NCI-H1694 (cell line): ENCODE measurements around the gene MAML2.
"Not testable (repeated sequence)": the region's sequence is repeated elsewhere in the genome, so short reads cannot be mapped to it uniquely, and the experiment has no call there.

Source experiments
- DNase-seq: peaks from one replicate; lab custom pipeline; 2025; lab: John Stamatoyannopoulos, UW

Gene MAML2

DNA sequence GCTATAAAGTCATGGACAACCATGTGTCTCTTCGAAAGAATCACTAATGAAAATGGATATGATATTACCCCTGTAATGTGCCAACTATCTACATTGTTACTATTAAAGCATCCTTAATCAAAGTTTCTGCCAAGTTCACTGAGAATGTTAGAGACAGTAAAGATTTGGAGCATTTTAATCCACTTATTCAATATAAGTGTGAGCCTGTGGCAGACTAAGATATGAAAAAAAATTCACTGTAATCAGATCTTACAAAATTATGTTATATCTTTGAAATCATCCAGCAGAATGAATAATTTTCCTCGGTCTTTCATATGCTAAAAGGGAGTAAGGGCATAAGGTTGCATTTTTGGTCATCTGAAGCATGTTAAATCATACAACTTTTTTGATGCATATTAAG lies 49.9 kb downstream of the MAML2 start:
- no peak for DNase-seq

DNA sequence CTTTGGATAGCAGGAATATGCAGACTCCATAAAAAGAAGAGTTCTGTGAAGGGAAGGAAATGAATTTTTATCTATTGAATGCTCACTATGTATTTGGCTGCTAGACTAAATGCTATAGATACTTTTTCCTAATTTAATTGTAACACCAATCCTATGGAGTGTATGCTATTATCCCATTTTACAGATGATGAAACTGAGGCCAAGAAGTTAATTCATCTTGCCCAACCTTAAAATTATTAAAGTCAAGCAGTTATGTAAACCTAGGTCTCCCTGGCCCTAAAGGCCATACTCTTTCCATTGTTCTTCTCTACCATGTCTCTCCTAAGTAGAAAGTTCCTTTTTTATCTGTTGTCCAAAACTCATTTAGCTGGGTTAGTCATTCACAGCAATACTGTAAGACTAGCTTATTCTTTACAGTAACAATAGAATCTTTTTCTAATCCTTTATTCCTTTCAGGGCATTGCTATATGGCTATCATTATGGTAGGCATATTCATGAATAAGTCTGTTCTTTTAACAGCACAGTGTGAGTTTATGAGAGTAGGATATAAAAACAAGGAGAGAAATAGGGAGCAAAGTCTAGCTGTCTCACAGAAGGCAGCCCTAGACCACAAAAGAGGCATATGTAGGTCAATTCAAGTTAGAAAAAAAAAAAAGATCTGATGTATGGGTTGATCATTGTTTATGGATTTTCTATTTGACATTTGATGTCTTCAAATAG lies 50.5 kb downstream of the MAML2 start:
- no peak for DNase-seq

DNA sequence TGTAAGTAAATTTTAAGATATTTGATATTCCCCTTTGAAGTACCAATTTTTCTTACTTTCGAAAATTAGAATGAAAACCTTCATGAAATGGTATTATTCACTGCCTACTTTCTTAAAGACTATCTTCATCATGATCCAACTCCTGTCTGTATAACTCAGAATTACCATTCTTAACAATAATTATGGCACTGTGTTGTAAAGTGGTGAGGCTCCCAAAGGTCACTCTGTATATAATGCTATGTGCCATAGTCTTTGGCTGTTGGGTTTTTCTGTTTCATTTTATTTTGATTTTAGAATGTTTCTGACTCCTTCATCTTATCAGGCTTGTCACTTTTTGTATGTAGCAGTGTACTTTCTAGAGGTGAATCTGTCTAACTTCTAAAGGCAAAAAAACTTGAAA lies 52.4 kb downstream of the MAML2 start:
- no peak for DNase-seq

DNA sequence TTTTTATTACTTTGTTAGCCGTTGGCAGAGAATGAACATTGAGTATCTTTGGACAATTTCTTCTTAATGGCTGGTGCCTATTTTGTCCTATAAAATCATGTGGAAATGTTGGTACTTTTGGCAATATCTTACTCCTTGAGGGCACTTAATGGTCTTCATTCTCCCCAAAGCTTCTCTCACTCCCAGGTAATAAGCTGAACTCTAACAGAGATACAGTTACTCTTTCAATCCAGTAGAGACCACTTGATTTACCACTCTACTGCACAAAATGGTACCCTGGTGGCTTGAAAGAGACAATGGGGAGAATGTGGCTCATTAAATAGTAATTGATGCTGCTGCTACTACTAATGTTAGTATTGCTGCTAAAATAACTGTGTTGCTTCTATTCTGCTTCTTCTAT lies 53.0 kb downstream of the MAML2 start:
- DNase-seq, result no peak

DNA sequence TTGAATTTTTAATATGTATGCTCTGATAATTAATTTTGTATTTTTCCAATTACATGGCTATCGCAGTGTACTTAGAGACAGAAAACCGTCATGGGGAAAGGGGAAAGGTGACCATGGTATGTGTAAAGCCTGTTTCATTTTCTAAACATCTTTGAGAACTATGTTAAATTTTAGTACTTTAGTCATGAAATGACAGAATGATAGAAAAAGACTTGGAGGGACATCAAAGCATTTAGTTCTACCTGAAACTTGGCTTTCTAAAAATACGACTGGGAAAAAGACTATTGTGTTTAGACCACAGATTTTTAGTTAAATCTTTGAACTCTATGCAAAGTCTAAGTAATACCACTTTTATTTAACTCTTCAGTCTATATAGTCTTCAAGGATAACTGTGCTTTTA lies 54.1 kb downstream of the MAML2 start:
- DNase-seq, result no peak

DNA sequence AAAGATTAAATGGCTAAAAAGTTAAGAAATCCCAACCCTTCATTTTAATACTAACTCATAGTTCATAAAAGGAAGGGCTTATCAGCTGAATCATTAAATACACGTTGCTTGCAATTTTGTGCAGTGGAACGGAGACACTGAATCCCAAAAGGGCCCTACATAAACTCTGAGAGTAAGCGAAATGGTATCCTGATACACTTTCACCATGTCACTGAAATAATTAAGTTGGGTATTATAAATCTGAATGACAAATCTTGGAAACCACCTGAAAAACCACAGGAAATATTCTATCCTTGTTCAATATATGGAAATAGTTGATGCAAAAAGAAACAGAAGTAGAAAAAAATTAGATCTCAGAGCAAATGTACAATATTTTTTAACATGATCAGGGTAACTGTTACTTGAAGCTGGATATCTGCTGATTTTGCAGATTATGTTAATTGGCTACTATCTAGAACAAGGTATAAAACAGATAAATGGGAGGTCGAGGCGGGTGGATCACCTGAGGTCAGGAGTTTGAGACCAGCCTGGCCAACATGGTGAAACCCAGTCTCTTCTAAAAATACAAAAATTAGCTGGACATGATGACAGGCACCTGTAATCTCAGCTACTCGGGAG lies 55.1 kb downstream of the MAML2 start:
- DNase-seq, result no peak

DNA sequence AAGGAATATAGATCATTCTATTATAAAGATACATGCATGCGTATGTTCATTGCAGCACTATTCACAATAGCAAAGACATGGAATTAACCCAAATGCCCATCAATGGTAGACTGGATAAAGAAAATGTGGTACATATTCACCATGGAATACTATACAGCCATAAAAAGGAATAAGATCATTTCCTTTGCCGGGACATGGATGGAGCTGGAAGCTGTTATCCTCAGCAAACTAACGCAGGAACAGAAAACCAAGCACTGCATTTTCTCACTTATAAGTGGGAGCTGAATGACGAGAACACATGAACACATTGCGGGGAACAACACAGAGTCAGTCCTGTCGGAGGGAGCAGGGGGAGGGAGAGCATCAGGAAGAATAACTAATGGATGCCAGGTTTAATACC lies 57.0 kb downstream of the MAML2 start:
- DNase-seq, result not testable (repeated sequence)

DNA sequence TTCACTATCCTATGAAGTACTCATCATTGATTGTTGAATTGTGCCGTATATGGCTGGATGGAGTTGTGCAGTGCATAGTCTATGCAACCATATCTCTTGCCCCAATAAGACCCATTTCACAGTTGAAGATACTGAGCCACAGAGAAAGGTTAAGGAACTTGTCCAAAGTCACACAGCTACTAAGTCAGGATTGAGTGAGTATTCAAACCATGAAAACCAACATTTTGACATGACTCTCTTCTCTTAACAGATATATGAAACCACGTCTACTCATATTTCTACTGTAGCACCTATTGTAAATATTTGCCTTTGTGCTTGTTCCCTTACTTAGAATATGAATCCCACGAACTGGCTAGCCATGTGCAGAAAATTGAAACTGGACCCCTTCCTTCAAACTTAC lies 58.1 kb downstream of the MAML2 start:
- no peak for DNase-seq

DNA sequence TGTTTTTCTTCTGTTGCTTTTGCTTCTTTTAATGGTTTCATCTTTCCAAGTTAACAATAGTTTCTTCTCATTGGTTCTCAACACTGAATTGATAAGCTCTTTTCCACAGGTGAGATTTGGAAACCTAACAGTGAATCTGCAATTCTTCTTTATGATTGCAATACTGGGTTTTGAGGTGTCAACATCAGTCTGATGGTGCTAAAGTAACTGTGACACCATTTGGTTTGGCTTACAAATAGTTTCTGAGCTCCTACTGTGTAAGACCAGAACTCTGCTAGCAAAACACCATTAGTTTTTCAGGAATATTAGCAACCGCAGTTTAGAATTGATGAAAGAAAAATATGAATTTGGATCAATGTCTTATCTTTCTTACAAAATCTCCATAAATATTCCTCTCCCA lies 58.6 kb downstream of the MAML2 start:
- no peak for DNase-seq

DNA sequence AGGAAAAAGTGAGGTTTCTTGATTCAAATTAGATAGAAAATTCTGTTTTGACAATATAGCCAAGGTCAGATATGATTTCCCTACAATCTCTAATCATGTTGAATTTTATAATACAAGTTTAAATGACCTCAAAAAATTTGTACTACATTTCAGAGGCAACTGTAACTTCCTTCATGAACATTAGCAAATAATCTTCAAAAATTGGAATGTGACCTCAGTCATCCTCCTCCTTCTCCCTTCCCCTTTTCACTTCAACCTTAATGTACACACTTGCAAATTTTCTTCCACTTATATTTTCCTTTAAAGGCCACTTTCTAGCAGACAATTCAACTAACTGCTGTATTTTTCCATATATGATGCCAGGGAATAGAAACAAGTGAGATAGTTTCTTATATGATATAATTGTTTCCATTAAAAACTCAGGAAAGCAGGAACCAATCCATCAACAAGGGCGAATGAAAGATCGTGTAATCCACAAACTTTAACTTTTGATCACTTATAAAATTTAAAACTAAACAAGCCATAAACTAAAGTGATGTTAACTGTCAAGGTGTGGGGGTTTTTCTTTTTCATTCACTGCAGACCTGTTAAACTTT lies 60.3 kb downstream of the MAML2 start:
- DNase-seq, result no peak

DNA sequence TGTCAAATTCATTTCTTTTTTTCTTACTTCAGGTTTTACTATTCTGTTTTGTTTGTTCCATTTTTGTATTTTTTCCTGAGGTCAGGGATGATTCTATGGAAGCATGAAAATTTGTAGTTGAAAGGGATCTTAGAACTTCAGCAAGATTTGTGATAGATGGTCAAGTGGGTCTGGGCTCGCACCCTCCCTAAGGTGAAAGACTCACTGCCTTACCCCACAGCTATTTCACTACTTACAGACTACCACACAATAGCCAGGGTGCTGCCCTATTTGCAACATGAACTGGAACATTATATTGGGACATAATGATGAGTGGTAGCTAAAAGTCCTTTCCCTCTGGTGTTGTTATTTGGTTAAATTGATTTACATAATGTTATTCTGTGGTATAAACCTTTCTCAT lies 62.6 kb downstream of the MAML2 start:
- no peak for DNase-seq

DNA sequence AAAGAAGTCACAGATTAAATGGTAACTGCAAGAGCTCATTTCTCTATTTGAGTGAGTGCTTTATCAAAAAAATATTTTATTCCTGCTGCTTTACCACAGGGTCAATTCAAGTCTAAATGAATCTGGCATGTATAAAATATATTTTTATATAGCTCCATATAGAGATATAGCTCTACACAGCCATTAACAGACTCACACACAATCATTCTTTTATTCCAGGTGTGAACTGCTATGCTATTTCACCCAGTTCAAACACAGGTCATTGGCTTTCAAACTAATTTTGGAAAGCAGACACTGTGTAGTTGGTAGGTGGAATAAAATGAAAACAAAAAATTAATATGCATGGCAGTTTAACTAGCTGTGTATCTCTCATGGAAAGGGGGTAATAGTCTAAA lies 63.1 kb downstream of the MAML2 start:
- no peak for DNase-seq

DNA sequence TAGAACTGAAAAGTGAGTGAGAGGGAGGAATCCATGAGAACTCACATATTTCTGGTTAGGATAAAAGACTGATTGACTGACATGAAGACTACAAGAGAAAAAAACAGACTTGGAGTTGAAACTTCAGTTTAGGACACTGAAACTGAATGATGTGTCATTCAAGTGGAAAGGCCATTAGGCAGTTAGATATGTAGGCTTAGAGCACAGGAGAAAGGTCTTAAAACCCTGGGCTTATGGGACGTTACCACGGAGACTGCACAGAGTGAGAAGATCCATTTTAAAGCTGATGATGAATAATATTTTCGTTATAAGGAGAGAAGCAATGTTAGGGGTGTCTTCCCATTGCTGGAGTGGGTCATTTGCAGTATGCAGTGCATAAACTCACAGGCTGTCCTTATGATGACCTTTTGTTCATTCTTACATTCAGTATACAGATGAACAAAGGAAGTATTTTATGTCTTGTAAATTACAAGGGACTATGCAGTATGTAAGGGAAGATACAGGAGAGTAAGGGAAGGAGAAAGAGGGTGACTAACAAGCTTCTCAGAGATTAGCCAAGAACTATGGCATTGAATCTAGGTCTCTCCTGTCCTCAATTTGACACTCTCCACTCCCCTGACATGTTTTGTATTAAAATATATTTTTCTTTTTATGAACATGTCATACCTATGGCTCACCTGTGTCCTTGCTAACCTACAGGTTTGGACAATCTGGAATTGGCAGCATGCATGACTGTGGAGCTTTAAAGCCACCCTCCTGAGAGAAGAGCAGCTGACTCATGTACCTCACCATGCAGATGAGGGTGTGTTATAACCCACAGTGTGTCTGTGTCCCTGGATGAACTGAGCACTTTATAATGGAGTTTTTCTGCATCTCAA lies 63.7 kb downstream of the MAML2 start:
- no peak for DNase-seq

DNA sequence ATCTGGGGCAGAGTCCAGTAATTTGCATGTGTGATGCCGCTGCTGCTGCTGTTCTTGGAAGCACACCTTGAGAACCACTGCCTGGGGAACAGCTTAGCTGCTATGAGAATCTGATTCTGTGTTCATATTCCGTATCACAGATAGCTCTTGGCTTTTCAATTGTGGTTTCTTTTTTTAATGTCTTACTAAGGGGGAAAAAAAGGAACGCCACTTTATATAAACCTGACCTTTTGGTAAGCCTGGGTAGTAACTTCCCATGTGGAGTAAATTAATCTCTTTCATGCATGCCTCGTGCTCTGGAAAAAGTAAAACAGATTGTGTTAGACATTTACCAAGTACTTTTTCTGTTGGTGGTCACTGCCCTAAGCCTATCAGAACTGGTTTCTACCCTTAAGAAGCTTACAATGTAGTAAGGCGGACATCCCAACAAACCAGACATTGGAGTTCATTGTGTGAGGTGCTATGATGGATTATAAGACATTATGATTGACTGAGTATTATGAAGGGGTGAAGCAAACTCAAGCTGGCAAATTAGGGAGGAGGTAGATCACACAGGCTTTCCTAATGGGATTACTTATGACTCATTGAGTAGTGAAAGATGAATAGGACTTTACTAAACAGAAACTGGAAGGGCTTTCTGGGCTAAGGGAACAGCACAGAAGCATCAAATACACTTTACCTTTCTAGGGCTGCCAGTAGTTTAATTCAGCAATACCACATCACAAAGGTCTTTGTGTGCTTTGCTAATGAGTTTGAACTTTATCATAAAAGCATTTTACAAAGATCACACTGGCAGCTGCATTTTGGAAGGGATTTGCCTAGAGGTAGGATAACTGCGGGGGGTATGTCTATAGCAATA lies 64.7 kb downstream of the MAML2 start:
- no peak for DNase-seq

DNA sequence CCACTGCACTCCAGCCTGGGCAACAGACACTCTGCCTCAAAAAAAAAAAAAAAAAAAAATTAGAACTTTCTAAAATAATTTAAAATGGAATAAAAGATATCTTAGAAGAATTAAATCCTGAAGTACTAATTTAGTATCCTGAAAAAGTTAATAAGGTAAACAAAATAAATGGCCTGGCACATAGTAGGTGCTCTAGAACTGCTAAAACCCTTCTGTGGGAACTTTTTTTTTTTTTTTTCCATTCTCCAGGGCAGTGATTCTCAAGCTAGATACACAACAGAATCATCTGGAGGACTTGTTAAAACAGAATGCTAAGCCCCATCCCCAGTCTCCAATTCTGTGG lies 65.3 kb downstream of the MAML2 start:
- no peak for DNase-seq

DNA sequence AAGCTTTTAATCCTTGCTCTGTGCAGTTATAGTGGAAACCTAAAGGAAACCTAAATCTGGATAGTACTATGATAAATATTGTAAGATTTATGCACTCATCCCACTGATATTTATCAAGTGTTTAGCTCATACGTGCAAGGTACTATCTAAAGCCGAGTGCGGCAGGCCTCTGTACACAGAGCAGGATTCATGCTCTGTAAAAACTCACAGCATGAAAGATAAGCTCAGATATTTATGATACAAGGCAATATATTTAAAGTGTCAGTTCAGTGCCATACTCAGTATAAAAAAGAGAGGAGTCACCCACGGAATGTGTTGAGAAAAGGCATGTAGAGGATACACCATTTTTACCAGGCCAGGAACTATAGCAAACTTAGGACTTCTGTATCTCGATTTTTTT lies 66.2 kb downstream of the MAML2 start:
- no peak for DNase-seq

DNA sequence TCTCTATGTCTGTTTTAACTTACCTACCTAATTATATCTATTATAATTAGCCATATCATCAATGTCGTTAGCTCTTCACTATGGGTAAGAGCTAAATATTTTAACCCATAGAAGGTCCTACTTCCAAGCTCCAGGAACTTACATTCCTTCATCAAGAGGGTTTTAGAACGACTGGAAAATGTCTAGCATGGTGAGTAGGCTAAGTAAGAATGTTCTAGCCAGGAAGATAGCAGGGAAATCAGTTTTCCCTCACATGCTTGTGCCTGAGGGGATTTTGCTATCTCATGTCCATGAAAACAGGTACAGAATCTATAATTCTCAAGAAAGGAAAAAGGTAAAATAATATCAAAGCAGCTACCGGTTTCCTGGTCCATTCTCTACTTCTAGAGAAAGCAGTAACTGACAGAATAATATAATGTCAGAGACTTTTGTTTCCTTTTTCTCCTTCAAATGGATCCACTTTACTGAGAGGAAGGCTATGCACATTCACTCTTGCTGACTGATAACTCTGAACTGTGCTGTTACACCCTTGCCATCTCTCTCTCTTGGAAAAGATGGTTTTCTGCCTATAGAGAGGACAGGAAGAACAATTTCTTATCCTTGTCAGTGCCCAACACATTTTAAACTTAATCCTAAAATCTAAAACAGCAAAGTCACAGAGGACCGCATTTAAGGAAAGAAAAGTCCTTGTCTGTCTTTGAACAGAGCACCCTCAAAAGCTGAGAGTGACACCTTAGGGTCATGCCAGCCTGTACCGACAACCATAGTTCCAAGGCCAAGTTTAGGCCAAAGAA lies 67.0 kb downstream of the MAML2 start:
- DNase-seq, result no peak

DNA sequence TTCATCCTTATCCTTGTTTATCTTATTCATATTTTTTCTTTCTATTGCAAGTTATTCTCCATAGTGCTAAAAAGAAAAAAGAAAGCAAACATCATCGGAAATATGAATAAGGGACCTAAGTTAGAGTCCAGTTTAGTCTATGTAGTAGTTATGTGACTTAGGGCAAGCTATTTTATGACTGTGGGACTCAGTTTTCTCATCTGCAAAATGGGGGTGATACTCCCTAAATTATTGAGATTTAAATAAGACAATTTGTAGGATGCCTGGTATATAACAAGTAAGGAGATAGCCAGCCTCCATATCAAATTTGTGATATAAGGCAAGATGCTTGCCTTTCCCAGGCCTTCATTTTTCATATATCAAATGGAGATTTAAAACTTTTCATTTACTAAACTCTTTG lies 69.5 kb downstream of the MAML2 start:
- DNase-seq, result no peak

DNA sequence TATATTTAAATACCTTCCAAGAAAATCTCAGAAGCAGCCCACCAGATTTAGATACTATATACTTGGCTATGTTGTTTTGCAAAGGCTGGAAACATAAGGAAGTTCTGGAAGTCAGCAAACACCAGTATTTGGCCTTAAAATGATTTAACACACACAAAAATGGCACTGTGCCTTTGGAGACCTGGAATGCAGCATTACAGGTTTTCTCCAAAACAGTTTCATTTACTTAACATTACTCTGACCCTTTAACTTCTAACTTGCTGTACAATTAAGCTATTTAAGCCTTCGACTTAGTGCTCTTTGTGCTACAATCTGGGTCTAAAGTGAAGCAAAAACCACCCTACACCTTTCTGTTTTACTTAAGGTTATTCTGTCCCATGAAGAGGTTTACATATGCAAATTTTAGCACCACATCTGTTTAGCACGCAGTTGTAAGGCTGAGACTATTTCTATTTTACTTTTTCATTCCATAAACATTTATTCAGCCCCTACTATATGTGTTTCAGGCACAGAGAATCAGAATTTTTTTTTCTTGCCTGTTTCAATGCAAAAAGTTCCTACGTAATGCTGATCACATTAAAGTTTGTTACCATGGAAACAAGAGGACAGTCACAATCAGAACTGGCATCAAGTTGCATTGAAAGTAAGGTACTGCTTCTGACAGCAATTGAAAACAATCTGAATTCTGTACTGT lies 70.3 kb downstream of the MAML2 start:
- DNase-seq, result no peak

DNA sequence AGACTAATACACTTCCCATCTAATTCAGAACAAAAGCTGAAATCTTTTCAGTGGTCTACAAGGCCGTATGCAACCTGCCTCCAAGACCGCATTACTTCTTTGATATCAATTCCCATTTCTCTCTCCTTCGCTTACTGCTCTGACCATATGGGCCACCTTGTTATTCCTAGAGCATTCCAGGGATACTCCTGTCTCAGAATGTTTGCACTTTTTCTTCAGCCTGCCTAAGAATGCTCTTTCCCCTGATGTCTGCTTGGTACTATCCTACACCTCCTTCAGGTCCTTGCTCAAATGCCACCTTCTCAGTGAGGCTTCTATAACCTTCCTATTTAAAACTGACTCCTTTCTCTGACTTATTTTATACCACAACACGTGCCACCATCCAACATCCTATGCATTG lies 71.2 kb downstream of the MAML2 start:
- no peak for DNase-seq
